NCI-H226 (cell line): ENCODE data around the gene SSTR3.
"Not testable (repeated sequence)": the region's sequence is repeated elsewhere in the genome, so short reads cannot be mapped to it uniquely, and the experiment has no call there.

ENCODE experiments used
- DNase-seq: peaks from one replicate; pipeline ENCODE4 v3.0.0-alpha.2; 2015

SSTR3 gene

GRCh38 chr22:37179126-37179470, 33.2 kb downstream of the SSTR3 start:
- no peak for DNase-seq

- no peak for DNase-seq
Measured at GRCh38 chr22:37178350-37179125, 33.7 kb downstream of the SSTR3 start.

GRCh38 chr22:37177755-37178154, 34.5 kb downstream of the SSTR3 start:
- DNase-seq, result no peak

GRCh38 chr22:37177221-37177620, 35.1 kb downstream of the SSTR3 start:
- DNase-seq, result no peak

GRCh38 chr22:37176464-37177061, 35.7 kb downstream of the SSTR3 start:
- no peak for DNase-seq

- DNase-seq, result no peak
Measured at GRCh38 chr22:37175414-37176281, 36.6 kb downstream of the SSTR3 start.

GRCh38 chr22:37174964-37175363, 37.3 kb downstream of the SSTR3 start:
- no peak for DNase-seq

GRCh38 chr22:37173709-37174108, 38.6 kb downstream of the SSTR3 start:
- no peak for DNase-seq

- DNase-seq, result no peak
Measured at GRCh38 chr22:37172266-37173245, 39.7 kb downstream of the SSTR3 start.

GRCh38 chr22:37171662-37172061, 40.6 kb downstream of the SSTR3 start:
- no peak for DNase-seq

GRCh38 chr22:37170689-37171405, 41.4 kb downstream of the SSTR3 start:
- not testable (repeated sequence) for DNase-seq

- DNase-seq, result no peak
Measured at GRCh38 chr22:37169947-37170688, 42.2 kb downstream of the SSTR3 start.

- no peak for DNase-seq
Measured at GRCh38 chr22:37169406-37169805, 42.9 kb downstream of the SSTR3 start.

GRCh38 chr22:37167981-37168647, 44.2 kb downstream of the SSTR3 start:
- no peak for DNase-seq

- no peak for DNase-seq
Measured at GRCh38 chr22:37167176-37167980, 44.9 kb downstream of the SSTR3 start.

- peak; percentile 3 for DNase-seq
Measured at GRCh38 chr22:37166675-37167066, 45.6 kb downstream of the SSTR3 start.

GRCh38 chr22:37165940-37166674, 46.2 kb downstream of the SSTR3 start:
- no peak for DNase-seq

- no peak for DNase-seq
Measured at GRCh38 chr22:37165066-37165465, 47.2 kb downstream of the SSTR3 start.

GRCh38 chr22:37164505-37164887, 47.8 kb downstream of the SSTR3 start:
- no peak for DNase-seq
